ENCODE results near the gene RFX2.

RFX2 gene

DNA sequence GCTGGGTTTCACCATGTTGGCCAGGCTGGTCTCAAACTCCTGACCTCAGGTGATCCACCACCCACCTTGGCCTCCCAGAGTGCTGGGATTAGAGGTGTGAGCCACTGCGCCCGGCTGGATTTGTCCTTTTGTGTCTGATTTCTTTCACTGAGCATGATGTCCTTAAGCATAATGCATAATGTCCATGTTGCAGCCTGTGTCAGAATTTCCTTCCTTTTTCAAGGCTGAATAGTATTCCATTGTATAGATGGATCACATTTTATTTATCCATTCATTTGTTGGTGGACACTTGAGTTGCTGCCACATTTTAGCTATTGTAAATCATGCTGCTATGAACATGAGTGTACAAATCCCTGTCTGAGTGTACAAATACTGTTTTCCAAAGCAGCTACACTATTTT is 25.5 kb downstream of the RFX2 start:
- TF ChIP-seq CTCF (conservative IDR thresholded peaks at IDR 0.05; ENCODE audit: low read length) (no peak), EZH2phosphoT487 (IDR thresholded peaks at IDR 0.05; ENCODE audit: borderline replicate concordance) (no peak)
- Histone ChIP-seq H3K4me3 (ENCODE audit: low read length, poor library complexity, severe bottlenecking) (no peak overlapping the region), H3F3A (ENCODE audit: low read depth) (no peaks in the 10 kb centered on the region; the same call in 1 of the 2 replicates), H3K27me3 (ENCODE audit: insufficient read depth, low read length, poor library complexity, severe bottlenecking) (no peaks in the 10 kb centered on the region), H3K4me2 (ENCODE audit: low read depth, low read length, poor library complexity, severe bottlenecking) (no peak overlapping the region), H4K20me1 (ENCODE audit: insufficient read depth, low read length, poor library complexity, severe bottlenecking) (no peaks in the 10 kb centered on the region), H3K9me2 (replicated peaks; ENCODE audit: low read depth, low read length) (no peaks in the 10 kb centered on the region), H3K9me3 (ENCODE audit: insufficient read depth, low read depth, low read length) (no peaks in the 10 kb centered on the region), H3K9ac (ENCODE audit: low read depth, low read length, poor library complexity, severe bottlenecking) (no peak overlapping the region), H3K4me1 (ENCODE audit: insufficient read depth, low read length, poor library complexity, severe bottlenecking) (peaks cover 31% of the 10 kb centered on the region), H2AFZ (ENCODE audit: low read length) (no peak overlapping the region), H3K36me3 (ENCODE audit: insufficient read depth, low read length) (no peaks in the 10 kb centered on the region), H3K79me2 (ENCODE audit: insufficient read depth, low read length) (0 out of 2 replicates have a peak, but pooled peaks cover 7% of the 10 kb centered on the region)

DNA sequence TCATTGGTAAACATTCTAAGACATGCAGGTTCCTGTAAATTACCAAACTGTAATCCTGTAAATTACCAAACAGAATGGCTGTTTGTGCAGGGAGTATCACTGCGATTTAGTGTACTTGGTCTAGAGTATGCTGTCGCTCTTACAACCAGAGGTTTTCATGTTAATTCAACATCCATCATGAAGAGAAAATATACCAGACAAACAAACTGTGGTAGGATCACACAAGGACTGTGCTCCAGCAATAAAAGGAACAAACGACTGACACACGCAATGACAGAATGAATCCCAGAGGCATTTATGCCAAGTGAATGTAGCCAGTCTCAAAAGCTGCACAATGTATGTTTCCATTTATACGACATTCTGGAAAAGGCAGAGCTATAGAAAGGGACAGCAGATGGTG is 31.2 kb downstream of the RFX2 start:
- Histone ChIP-seq H3K36me3 (ENCODE audit: insufficient read depth, low read length) (no peaks in the 10 kb centered on the region), H3F3A (ENCODE audit: low read depth) (no peaks in the 10 kb centered on the region), H3K9me3 (ENCODE audit: insufficient read depth, low read depth, low read length) (no peaks in the 10 kb centered on the region), H3K9ac (ENCODE audit: low read depth, low read length, poor library complexity, severe bottlenecking) (no peak overlapping the region), H3K27me3 (ENCODE audit: insufficient read depth, low read length, poor library complexity, severe bottlenecking) (no peaks in the 10 kb centered on the region), H2AFZ (ENCODE audit: low read length) (no peak overlapping the region), H3K9me2 (replicated peaks; ENCODE audit: low read depth, low read length) (no peaks in the 10 kb centered on the region), H4K20me1 (ENCODE audit: insufficient read depth, low read length, poor library complexity, severe bottlenecking) (no peaks in the 10 kb centered on the region), H3K4me1 (ENCODE audit: insufficient read depth, low read length, poor library complexity, severe bottlenecking) (no peaks in the 10 kb centered on the region), H3K4me2 (ENCODE audit: low read depth, low read length, poor library complexity, severe bottlenecking) (no peak overlapping the region), H3K79me2 (ENCODE audit: insufficient read depth, low read length) (no peaks in the 10 kb centered on the region), H3K4me3 (ENCODE audit: low read length, poor library complexity, severe bottlenecking) (no peak overlapping the region)
- no peak for TF ChIP-seq EZH2phosphoT487 (IDR thresholded peaks at IDR 0.05; ENCODE audit: borderline replicate concordance)
- TF ChIP-seq CTCF (conservative IDR thresholded peaks at IDR 0.05; ENCODE audit: low read length) = no peak

DNA sequence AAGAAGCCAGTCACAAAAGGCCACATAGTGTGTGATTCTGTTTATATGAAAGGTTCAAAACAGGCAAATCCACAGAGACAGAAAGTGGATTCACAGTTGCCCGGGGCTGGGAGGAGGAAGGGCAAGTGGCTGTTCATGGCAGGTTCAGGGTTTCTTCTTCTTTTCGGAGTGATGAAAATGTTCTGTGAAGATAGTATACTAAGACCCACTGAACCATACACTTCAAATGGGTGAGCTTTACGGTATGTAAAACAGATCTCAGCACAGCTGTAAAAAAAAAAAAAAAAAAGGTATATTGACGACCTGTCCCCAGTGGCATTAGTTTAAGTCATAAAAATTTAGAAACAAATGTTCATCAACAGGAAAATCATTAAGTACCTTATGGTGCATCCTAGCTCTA is 32.2 kb downstream of the RFX2 start:
- no peaks in the 10 kb centered on the region for H3K9me3 ChIP-seq (ENCODE audit: insufficient read depth, low read depth, low read length)
- H4K20me1 ChIP-seq (ENCODE audit: insufficient read depth, low read length, poor library complexity, severe bottlenecking) = no peaks in the 10 kb centered on the region
- no peaks in the 10 kb centered on the region for H3K27me3 ChIP-seq (ENCODE audit: insufficient read depth, low read length, poor library complexity, severe bottlenecking)
- no peak overlapping the region for H3K4me2 ChIP-seq (ENCODE audit: low read depth, low read length, poor library complexity, severe bottlenecking)
- no peaks in the 10 kb centered on the region for H3K4me1 ChIP-seq (ENCODE audit: insufficient read depth, low read length, poor library complexity, severe bottlenecking)
- H3K9me2 ChIP-seq (replicated peaks; ENCODE audit: low read depth, low read length) = no peaks in the 10 kb centered on the region
- H2AFZ ChIP-seq (ENCODE audit: low read length) = no peak overlapping the region
- no peaks in the 10 kb centered on the region for H3F3A ChIP-seq (ENCODE audit: low read depth)
- no peak for TF ChIP-seq EZH2phosphoT487 (IDR thresholded peaks at IDR 0.05; ENCODE audit: borderline replicate concordance)
- no peak for TF ChIP-seq CTCF (conservative IDR thresholded peaks at IDR 0.05; ENCODE audit: low read length)
- no peak overlapping the region for H3K4me3 ChIP-seq (ENCODE audit: low read length, poor library complexity, severe bottlenecking)
- H3K36me3 ChIP-seq (ENCODE audit: insufficient read depth, low read length) = no peaks in the 10 kb centered on the region
- no peaks in the 10 kb centered on the region for H3K79me2 ChIP-seq (ENCODE audit: insufficient read depth, low read length)
- H3K9ac ChIP-seq (ENCODE audit: low read depth, low read length, poor library complexity, severe bottlenecking) = no peak overlapping the region

All from Loucy (cell line).